GM19324 (cell line): ENCODE measurements around the gene PABPN1L.

Experiments used
- ATAC-seq: cut with Tn5 transposase; IDR thresholded peaks from one replicate; pipeline ENCODE4 v1.9.1; 2021; ENCODE audit warnings: mild to moderate bottlenecking, moderate library complexity; ENCODE audit not compliant: unreplicated experiment, low FRiP score

PABPN1L gene

GRCh38 chr16:88815227-88815626 lies 51.2 kb downstream of the PABPN1L start:
- ATAC-seq = no peak

DNA sequence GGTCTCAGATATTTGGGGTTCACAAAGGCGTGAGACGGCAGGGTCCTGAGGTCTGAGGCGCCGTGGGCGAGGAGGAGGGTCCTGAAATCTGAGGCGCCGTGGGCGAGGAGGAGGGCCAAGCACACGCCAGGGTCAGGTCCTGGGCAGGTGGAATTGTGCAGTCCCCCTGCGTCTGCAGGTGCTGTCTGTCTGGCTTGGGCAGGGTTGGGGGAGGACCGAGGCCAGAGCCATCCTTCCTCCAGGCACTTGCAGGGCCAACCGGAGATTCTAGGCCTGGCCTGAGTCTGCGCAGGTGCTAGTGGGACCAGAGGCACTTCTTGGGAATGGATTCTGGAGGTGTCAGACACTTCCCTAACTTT lies 52.3 kb downstream of the PABPN1L start:
- no peak for ATAC-seq
